Spleen (tissue), 13 donors: ENCODE data around the gene CHMP4A. TPM values are rescaled to one million over a fixed set of nuclear protein-coding genes. Genes with fewer than 3 reads are reported as not detected.

Source experiments
- DNase-seq: peaks from one replicate; pipeline ENCODE4 v3.0.0-alpha.2; 2020
- H3K27ac ChIP-seq, 8 donors: fragments of 200-600 bp; sonication (generic) in 7 of 8; 1 replicate in 4 of 8; 2 replicates in 4 of 8; pipeline versions ENCODE4 v1.5.0 to v1.8.0; 2016 to 2021; ENCODE audit warnings: inconsistent platforms in 4 of 8, mild to moderate bottlenecking in 4 of 8, moderate library complexity in 1 of 8
- H3K27me3 ChIP-seq, 7 donors: fragments of 200-600 bp; sonication (generic) in 6 of 7; replicated peaks in 1 of 7; 1 replicate in 4 of 7; 2 replicates in 3 of 7; pipeline versions ENCODE4 v1.5.0 to v1.8.0; 2016 to 2021; ENCODE audit warnings: inconsistent platforms in 3 of 7, mild to moderate bottlenecking in 1 of 7
- H3K36me3 ChIP-seq, 6 donors: fragments of 200-600 bp; sonication (generic) in 5 of 6; 1 replicate in 4 of 6; 2 replicates in 2 of 6; pipeline versions ENCODE4 v1.5.0 to v1.8.0; 2016 to 2021; ENCODE audit warnings: inconsistent platforms in 2 of 6
- H3K4me1 ChIP-seq, 6 donors: fragments of 200-600 bp; sonication (generic) in 5 of 6; 1 replicate in 3 of 6; 2 replicates in 3 of 6; pipeline versions ENCODE4 v1.5.0 to v1.8.0; 2016 to 2021; ENCODE audit warnings: inconsistent platforms in 3 of 6
- H3K4me3 ChIP-seq, 8 donors: fragments of 200-600 bp; sonication (generic) in 7 of 8; 1 replicate in 4 of 8; 2 replicates in 4 of 8; pipeline versions ENCODE4 v1.5.0 to v1.8.0; 2016 to 2021; ENCODE audit warnings: inconsistent platforms in 4 of 8, mild to moderate bottlenecking in 4 of 8, moderate library complexity in 2 of 8
- H3K9me3 ChIP-seq, 8 donors: fragments of 200-600 bp; sonication (generic) in 7 of 8; 1 replicate in 4 of 8; 2 replicates in 4 of 8; pipeline versions ENCODE4 v1.5.0 to v1.8.0; 2016 to 2021; ENCODE audit warnings: inconsistent platforms in 4 of 8
- POLR2A ChIP-seq, 3 donors: fragments of 450-650 bp; IDR thresholded peaks; one replicate each; pipeline ENCODE4 v1.5.1; 2017; ENCODE audit warnings: antibody characterized with exemption in 3 of 3, mild to moderate bottlenecking in 1 of 3
- POLR2AphosphoS5 ChIP-seq, 3 donors: sonication (generic); formaldehyde crosslinking; IDR thresholded peaks; one replicate each; pipeline ENCODE4 v1.5.1; 2017; ENCODE audit warnings: antibody characterized with exemption in 3 of 3
- WGBS, 5 donors: extraction: QIAGEN DNeasy Blood & Tissue Kit in 3 of 5; methylation state at CpG; one replicate each; pipeline versions ENCODE4 v1.1.5 to v1.1.7; 2013 to 2018; 5-methylcytosine and 5-hydroxymethylcytosine counted together
- intact Hi-C: fragments of 100-400 bp; cut with DNase I; formaldehyde crosslinking; loops from one replicate; pipeline ENCODE4 v1.15.0; 2023; ENCODE audit warnings: low total_unique reads
- long read RNA-seq, 2 donors: transcript quantifications; one replicate each; lab custom pipeline, GENCODE V29; 2026
- polyA plus RNA-seq, 3 donors: library from polyadenylated mRNA; stranded (reverse); fragments of 200-250 nt; gene quantifications; one replicate each; pipeline ENCODE4 v1.2.1, GENCODE V29; 2013
- total RNA-seq, 7 donors: library from RNA; depleted of rRNA in 3 of 7; stranded (reverse); fragments of >200 nt in 3 of 7; fragmentation: NEBNext Ultra II Directional in 4 of 7; extraction: Animal tissue kit (Norgen Biotek cat#: 25700) in 4 of 7; gene quantifications; one replicate each; pipeline versions ENCODE4 v1.1.0 to v1.2.1, GENCODE V29; 2016 to 2021
- TF ChIP-seq, protein P1 (sequence below), 11 experiments: fragments of 200-600 bp in 7 of 11; fragments of 450-650 bp in 4 of 11; sonication (generic) in 4 of 11; IDR thresholded peaks in 8 of 11; conservative IDR thresholded peaks in 3 of 11; 1 replicate in 7 of 11; 2 replicates in 4 of 11; pipeline versions ENCODE4 v1.4.0 to v1.8.0; 2016 to 2021; ENCODE audit warnings: antibody characterized with exemption in 11 of 11, inconsistent platforms in 4 of 11, mild to moderate bottlenecking in 1 of 11
- donor health status: healthy with polysubstance abuse.
- donor health status: DM: no; HTN: no; CAD: no; lungs with moderate emphysema.
- donor health status: DM: no; HTN: no; CAD: no.
- donor health status: Bipolar disorder and iron deficiency.
- donor health status: healthy.
- donor health status: DM: no; HTN: no; CAD: no.
- donor health status: DM: yes; HTN: yes; CAD: no.

Gene CHMP4A, protein sequence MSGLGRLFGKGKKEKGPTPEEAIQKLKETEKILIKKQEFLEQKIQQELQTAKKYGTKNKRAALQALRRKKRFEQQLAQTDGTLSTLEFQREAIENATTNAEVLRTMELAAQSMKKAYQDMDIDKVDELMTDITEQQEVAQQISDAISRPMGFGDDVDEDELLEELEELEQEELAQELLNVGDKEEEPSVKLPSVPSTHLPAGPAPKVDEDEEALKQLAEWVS
- 10 to 100 TPM; 53.3 to 71.7 (median 61.9) TPM for total RNA-seq
- polyA plus RNA-seq = 100 to 1,000 TPM; 106 to 149 (median 132) TPM
- long read RNA-seq, donor 1, transcript CHMP4A-201 (6 exons, 1,393 nt) = major isoform, 24 of 25 reads
- long read RNA-seq, donor 1, partial matches to known transcripts = 0 of 25 reads
- long read RNA-seq, donor 1, other reads (novel, unspliced or antisense) = 0 of 25 reads
- long read RNA-seq, donor 2, transcript CHMP4A-201 (6 exons, 1,393 nt) = major isoform, 21 of 25 reads
- long read RNA-seq, donor 2, partial matches to known transcripts = 0 of 25 reads
- long read RNA-seq, donor 2, other reads (novel, unspliced or antisense) = 0 of 25 reads

DNA sequence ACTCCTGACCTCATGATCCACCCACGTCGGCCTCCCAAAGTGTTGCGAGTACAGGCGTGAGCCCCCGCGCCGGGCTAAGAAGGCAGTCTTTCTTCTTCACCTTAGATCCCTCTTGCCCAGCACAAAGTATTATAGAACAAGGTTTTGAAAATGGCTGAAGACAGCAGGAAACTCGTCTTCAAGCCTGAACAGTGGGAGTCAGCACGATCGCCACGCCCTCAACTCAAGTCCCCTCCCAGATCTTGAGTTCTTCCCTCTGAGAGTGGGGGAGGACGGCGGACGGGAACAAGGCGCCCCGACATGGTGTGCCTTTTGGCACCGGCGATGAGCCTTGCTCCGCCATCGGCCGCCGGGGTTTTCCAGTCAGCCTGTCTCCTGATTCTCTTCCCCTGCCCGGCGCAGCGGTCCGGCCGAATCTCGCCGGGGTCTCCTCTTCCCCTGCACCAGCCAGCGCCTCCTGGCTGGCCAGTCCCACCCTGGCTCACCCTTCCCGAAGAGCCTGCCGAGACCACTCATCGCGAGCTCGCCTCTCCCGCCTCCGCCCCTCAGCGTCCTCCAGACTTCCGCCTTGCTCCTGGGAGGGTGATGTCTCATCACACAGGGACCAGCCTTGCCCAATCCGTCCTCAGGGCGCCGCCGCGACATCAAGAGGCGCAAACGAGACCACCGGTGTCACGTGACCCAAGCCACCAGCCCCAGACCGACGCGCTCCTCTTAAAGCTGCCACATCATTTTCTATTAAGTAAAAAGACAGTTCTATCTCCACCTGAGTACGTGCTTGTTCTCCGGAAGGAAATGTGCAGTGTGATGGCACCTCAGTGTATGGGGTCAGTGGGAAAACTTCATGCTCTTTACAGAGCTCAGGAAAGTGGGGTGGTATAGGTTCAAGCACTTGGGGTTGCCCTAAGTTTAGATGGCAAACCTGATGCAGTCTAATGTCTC, at the start of gene CHMP4A:
Gene CHMP4A, minus strand, starts transcription at position 565 of the 942 bp plus-strand sequence. Its CDS starts 49 bp downstream, at position 516.
- Histone ChIP-seq H3K27ac (peak within 1 kb of the TSS; percentile 93 to 100 (median 98)), H3K4me1 (peaks cover 24 to 70% (median 49%) of the 10 kb centered on the region in 6 donors), H3K4me3 (peak within 1 kb of the TSS; percentile 58 to 90 (median 68)), H3K9me3 (no peaks in the 10 kb centered on the region), H3K27me3 (no peaks in the 10 kb centered on the region), H3K36me3 (peaks cover 0 to 64% (median 38%) of the 10 kb centered on the region in 6 donors)
- intact Hi-C loops = no loop called here
- WGBS, 5 donors = 0 to 1% (median 0%) methylated on average over 42 to 53 of the region's 53 CpGs
- peak; percentile 99 for DNase-seq
- TF ChIP-seq POLR2A (IDR thresholded peaks at IDR 0.05) = peak; percentile 57 to 88 (median 83)
- TF ChIP-seq, protein P1, sequence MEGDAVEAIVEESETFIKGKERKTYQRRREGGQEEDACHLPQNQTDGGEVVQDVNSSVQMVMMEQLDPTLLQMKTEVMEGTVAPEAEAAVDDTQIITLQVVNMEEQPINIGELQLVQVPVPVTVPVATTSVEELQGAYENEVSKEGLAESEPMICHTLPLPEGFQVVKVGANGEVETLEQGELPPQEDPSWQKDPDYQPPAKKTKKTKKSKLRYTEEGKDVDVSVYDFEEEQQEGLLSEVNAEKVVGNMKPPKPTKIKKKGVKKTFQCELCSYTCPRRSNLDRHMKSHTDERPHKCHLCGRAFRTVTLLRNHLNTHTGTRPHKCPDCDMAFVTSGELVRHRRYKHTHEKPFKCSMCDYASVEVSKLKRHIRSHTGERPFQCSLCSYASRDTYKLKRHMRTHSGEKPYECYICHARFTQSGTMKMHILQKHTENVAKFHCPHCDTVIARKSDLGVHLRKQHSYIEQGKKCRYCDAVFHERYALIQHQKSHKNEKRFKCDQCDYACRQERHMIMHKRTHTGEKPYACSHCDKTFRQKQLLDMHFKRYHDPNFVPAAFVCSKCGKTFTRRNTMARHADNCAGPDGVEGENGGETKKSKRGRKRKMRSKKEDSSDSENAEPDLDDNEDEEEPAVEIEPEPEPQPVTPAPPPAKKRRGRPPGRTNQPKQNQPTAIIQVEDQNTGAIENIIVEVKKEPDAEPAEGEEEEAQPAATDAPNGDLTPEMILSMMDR (IDR thresholded peaks at IDR 0.05 in 8 of 11, conservative IDR thresholded peaks at IDR 0.05 in 3 of 11) = peak in 5 of 11 experiments; percentile 31 to 44 (median 40)
- peak; percentile 100 for TF ChIP-seq POLR2AphosphoS5 (IDR thresholded peaks at IDR 0.05)

DNA sequence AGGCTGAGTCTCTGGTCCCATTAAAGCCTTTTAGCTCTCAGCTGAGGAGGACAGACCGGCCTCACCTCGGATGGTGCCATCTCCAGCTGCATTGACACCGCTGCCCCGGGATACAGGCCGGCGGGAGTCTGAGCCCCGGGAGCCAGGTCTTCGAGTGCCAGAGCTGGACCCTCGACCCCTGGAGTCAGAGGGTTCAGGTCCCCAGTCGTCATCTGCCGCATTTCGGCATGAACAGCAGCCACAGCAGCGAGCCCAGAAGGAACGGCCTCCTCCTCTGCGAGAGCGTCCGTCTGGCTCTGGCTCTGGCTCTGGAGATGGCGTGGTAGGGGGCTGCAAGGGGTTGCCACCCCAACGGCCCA, 48.7 kb upstream of the CHMP4A start:
- H3K27me3 ChIP-seq = no peaks in the 10 kb centered on the region
- H3K4me3 ChIP-seq = no peak overlapping the region
- no peaks in the 10 kb centered on the region for H3K9me3 ChIP-seq
- intact Hi-C loops = no loop called here
- peaks cover 0 to 92% (median 19%) of the 10 kb centered on the region in 6 donors for H3K36me3 ChIP-seq
- no peaks in the 10 kb centered on the region for H3K4me1 ChIP-seq
- H3K27ac ChIP-seq = no peak overlapping the region
- TF ChIP-seq POLR2A (IDR thresholded peaks at IDR 0.05) (no peak), POLR2AphosphoS5 (IDR thresholded peaks at IDR 0.05) (no peak)
- TF ChIP-seq, protein P1 (IDR thresholded peaks at IDR 0.05 in 8 of 11, conservative IDR thresholded peaks at IDR 0.05 in 3 of 11) = no peak
- DNase-seq = no peak
- 91 to 96% (median 93%) methylated on average over 10 to 19 of the region's 19 CpGs for WGBS, 5 donors

DNA sequence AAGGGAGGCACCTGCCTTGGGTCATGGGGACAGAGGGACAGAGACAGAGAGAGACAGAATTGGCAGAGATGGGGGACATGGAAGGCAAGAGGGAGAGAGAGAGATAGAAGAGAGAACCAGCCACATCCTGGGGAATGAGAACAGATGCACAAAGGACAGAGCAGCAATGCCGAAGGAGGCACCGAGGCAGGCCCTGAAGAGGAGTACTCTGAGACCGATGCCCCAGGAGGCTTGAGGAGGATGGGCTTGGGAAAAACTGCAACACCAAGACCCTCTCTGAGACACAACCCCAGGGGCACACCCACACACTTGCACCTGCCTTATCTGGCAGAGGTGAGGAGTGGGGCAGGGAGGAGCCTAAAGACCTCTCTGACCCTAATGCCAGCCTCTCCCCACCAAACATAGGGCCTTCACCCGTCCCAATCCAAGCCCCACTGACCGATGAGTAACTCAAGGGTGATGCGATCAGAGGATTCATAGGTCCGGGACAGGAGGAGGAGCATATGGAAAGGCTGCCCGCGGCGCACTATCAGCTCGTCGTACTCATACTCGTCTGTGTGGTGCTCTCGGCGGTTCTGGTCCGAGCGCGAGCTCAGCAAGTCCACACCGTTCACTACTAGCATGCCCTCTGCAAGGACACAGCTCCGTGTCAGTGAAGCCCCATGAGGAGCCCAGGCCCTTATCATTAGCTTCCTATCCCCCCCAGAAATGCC, 48.1 kb upstream of the CHMP4A start:
- WGBS, 5 donors = 89 to 97% (median 93%) methylated on average over 18 to 20 of the region's 20 CpGs
- TF ChIP-seq POLR2A (IDR thresholded peaks at IDR 0.05) = no peak
- TF ChIP-seq POLR2AphosphoS5 (IDR thresholded peaks at IDR 0.05) = no peak
- TF ChIP-seq, protein P1 (IDR thresholded peaks at IDR 0.05 in 8 of 11, conservative IDR thresholded peaks at IDR 0.05 in 3 of 11) = no peak
- no peak overlapping the region for H3K27ac ChIP-seq
- intact Hi-C loops = no loop called here
- H3K4me3 ChIP-seq = no peak overlapping the region
- DNase-seq = peak; percentile 33
- H3K27me3 ChIP-seq = no peaks in the 10 kb centered on the region
- H3K9me3 ChIP-seq = no peaks in the 10 kb centered on the region
- peaks cover 0 to 89% (median 14%) of the 10 kb centered on the region in 6 donors for H3K36me3 ChIP-seq
- H3K4me1 ChIP-seq = no peaks in the 10 kb centered on the region
